H1 (cell line): ENCODE results near the gene NSF. TPM values are rescaled to one million over a fixed set of nuclear protein-coding genes. Genes with fewer than 3 reads are reported as not detected.
A peak's percentile ranks its signal among the peaks of the same experiment; 100 is the strongest.

ENCODE experiments used
- CTCF ChIA-PET: fragments of 300-600 bp; sonication (Branson Sonifier 250); formaldehyde crosslinking; loops from one replicate; lab custom pipeline; 2021; ENCODE audit not compliant: partially characterized antibody; lab: Charles Lee
- POLR2A ChIA-PET: fragments of 300-600 bp; sonication (Branson Sonifier 250); formaldehyde crosslinking; loops from one replicate; lab custom pipeline; 2021; ENCODE audit warnings: inconsistent platforms; ENCODE audit not compliant: partially characterized antibody; lab: Charles Lee
- DNase-seq, 2 experiments: peaks; one replicate each; pipeline versions ENCODE4 v3.0.0 to v3.0.0-alpha.2; 2010 to 2022; ENCODE audit warnings: low spot score in 2 of 2, low read depth in 1 of 2, mixed read lengths in 1 of 2
- FAIRE-seq: peaks from 2 replicates; lab custom pipeline; 2011; peaks lifted over from hg19 to GRCh38; lab: Jason Lieb, UNC
- H2AFZ ChIP-seq: 2 replicates; pipeline ENCODE4 v1.8.1; 2012; ENCODE audit warnings: low read length, inconsistent platforms
- H2AK5ac ChIP-seq: 2 replicates; pipeline ENCODE4 v1.6.1; 2013; ENCODE audit warnings: low read depth, low read length
- H2BK120ac ChIP-seq: replicated peaks from 2 replicates; pipeline ENCODE3; 2013; ENCODE audit warnings: low read depth, low read length, inconsistent platforms
- H2BK12ac ChIP-seq: 2 replicates; pipeline ENCODE4 v1.6.1; 2013; ENCODE audit warnings: low read depth, low read length
- H2BK15ac ChIP-seq: 2 replicates; pipeline ENCODE4 v1.6.1; 2013; ENCODE audit warnings: low read length
- H2BK20ac ChIP-seq: 2 replicates; pipeline ENCODE4 v1.6.1; 2013; ENCODE audit warnings: low read length
- H2BK5ac ChIP-seq: 2 replicates; pipeline ENCODE4 v1.6.1; 2013; ENCODE audit warnings: low read depth, low read length
- H3K14ac ChIP-seq: 2 replicates; pipeline ENCODE4 v1.6.1; 2013; ENCODE audit warnings: inconsistent platforms; ENCODE audit not compliant: insufficient read length
- H3K18ac ChIP-seq: 2 replicates; pipeline ENCODE4 v1.6.1; 2013; ENCODE audit warnings: low read length; ENCODE audit errors: extremely low read depth
- H3K23ac ChIP-seq: 2 replicates; pipeline ENCODE4 v1.6.1; 2013; ENCODE audit warnings: inconsistent platforms; ENCODE audit not compliant: insufficient read length
- H3K23me2 ChIP-seq: 2 replicates; pipeline ENCODE4 v1.6.1; 2013; ENCODE audit warnings: low read depth, low read length
- H3K27ac ChIP-seq: 2 replicates; pipeline ENCODE4 v1.6.1; 2011; ENCODE audit warnings: low read depth, low read length, inconsistent platforms
- H3K27me3 ChIP-seq, 4 experiments: replicated peaks in 1 of 4; 1 replicate in 1 of 4; 2 replicates in 3 of 4; pipeline versions ENCODE4 v1.6.1 to v1.8.1; 2011 to 2013; ENCODE audit warnings: low read length in 3 of 4, mild to moderate bottlenecking in 3 of 4, inconsistent platforms in 2 of 4, mixed read lengths in 2 of 4, moderate library complexity in 1 of 4; ENCODE audit not compliant: control insufficient read depth in 3 of 4, insufficient read depth in 3 of 4; ENCODE audit errors: extremely low read depth in 1 of 4
- H3K36me3 ChIP-seq, 4 experiments: 2 replicates each; pipeline versions ENCODE4 v1.6.1 to v1.8.1; 2011 to 2013; ENCODE audit warnings: mild to moderate bottlenecking in 4 of 4, low read length in 3 of 4, moderate library complexity in 2 of 4, control low read depth in 1 of 4, inconsistent platforms in 1 of 4; ENCODE audit not compliant: insufficient read depth in 4 of 4, control insufficient read depth in 2 of 4
- H3K4ac ChIP-seq: replicated peaks from 2 replicates; pipeline ENCODE3; 2013; ENCODE audit warnings: low read length, low read depth, mixed read lengths, inconsistent platforms; ENCODE audit not compliant: insufficient read length
- H3K4me1 ChIP-seq, 4 experiments: replicated peaks in 1 of 4; 1 replicate in 1 of 4; 2 replicates in 3 of 4; pipeline versions ENCODE4 v1.6.1 to v1.8.1; 2011 to 2013; ENCODE audit warnings: low read length in 3 of 4, inconsistent platforms in 2 of 4, mixed read lengths in 1 of 4; ENCODE audit not compliant: insufficient read depth in 4 of 4, control insufficient read depth in 3 of 4
- H3K4me2 ChIP-seq, 2 experiments: 2 replicates each; pipeline versions ENCODE4 v1.6.1 to v1.8.1; 2011 to 2013; ENCODE audit warnings: low read depth in 2 of 2, low read length in 2 of 2, control low read depth in 1 of 2, inconsistent platforms in 1 of 2, mild to moderate bottlenecking in 1 of 2; ENCODE audit not compliant: insufficient read depth in 1 of 2
- H3K4me3 ChIP-seq, 4 experiments: fragments of 200-600, 300-600 bp in 1 of 4; sonication (generic), shearing (Covaris generic), sonication (Bioruptor Twin) in 1 of 4; 2 replicates each; pipeline versions ENCODE4 v1.5.1 to v1.8.1; 2011 to 2016; ENCODE audit warnings: low read length in 4 of 4, low read depth in 3 of 4, control low read depth in 2 of 4, inconsistent platforms in 2 of 4, mild to moderate bottlenecking in 2 of 4, mixed read lengths in 1 of 4, moderate library complexity in 1 of 4; ENCODE audit not compliant: insufficient read depth in 2 of 4; ENCODE audit errors: extremely low read depth in 1 of 4
- H3K56ac ChIP-seq: replicated peaks from 2 replicates; pipeline ENCODE3; 2013; ENCODE audit warnings: low read depth, mild to moderate bottlenecking, mixed read lengths, low read length, inconsistent platforms; ENCODE audit not compliant: insufficient read length
- H3K79me1 ChIP-seq: 2 replicates; pipeline ENCODE4 v1.6.1; 2013; ENCODE audit warnings: low read depth, low read length, control low read depth
- H3K79me2 ChIP-seq, 2 experiments: 2 replicates each; pipeline versions ENCODE4 v1.6.1 to v1.8.1; 2012 to 2013; ENCODE audit warnings: low read length in 2 of 2, mild to moderate bottlenecking in 2 of 2, inconsistent platforms in 1 of 2; ENCODE audit not compliant: insufficient read depth in 2 of 2, control insufficient read depth in 1 of 2
- H3K9ac ChIP-seq, 4 experiments: replicated peaks in 1 of 4; 1 replicate in 1 of 4; 2 replicates in 3 of 4; pipeline versions ENCODE4 v1.6.1 to v1.8.1; 2011 to 2013; ENCODE audit warnings: low read depth in 3 of 4, low read length in 3 of 4, control low read depth in 2 of 4, mild to moderate bottlenecking in 2 of 4, moderate library complexity in 2 of 4, inconsistent platforms in 1 of 4; ENCODE audit errors: extremely low read depth in 1 of 4
- H3K9me3 ChIP-seq, 2 experiments: 2 replicates each; pipeline versions ENCODE4 v1.6.1 to v1.8.1; 2012 to 2013; ENCODE audit warnings: mild to moderate bottlenecking in 2 of 2, moderate library complexity in 2 of 2, control low read depth in 1 of 2, inconsistent platforms in 1 of 2, low read depth in 1 of 2, low read length in 1 of 2, mixed read lengths in 1 of 2; ENCODE audit not compliant: insufficient read depth in 2 of 2
- H4K20me1 ChIP-seq, 2 experiments: replicated peaks in 1 of 2; 2 replicates each; pipeline versions ENCODE3 to v1.8.1; 2011 to 2013; ENCODE audit warnings: inconsistent platforms in 2 of 2, low read length in 2 of 2, mild to moderate bottlenecking in 1 of 2; ENCODE audit not compliant: insufficient read depth in 2 of 2, control insufficient read depth in 1 of 2
- H4K5ac ChIP-seq: 2 replicates; pipeline ENCODE4 v1.6.1; 2013; ENCODE audit warnings: low read length, low read depth, mixed read lengths, inconsistent platforms; ENCODE audit not compliant: insufficient read length
- H4K8ac ChIP-seq: 2 replicates; pipeline ENCODE4 v1.8.0; 2013; ENCODE audit warnings: mild to moderate bottlenecking, moderate library complexity, low read length, inconsistent platforms; ENCODE audit not compliant: insufficient read depth; ENCODE audit errors: extremely low read depth
- H4K91ac ChIP-seq: replicated peaks from 2 replicates; pipeline ENCODE3; 2013; ENCODE audit warnings: low read length, mixed read lengths, inconsistent platforms; ENCODE audit not compliant: insufficient read length
- CTBP2 ChIP-seq: IDR thresholded peaks from 2 replicates; pipeline ENCODE4 v1.7.0; 2011; ENCODE audit warnings: borderline replicate concordance, mild to moderate bottlenecking, moderate library complexity, mixed read lengths, low read length; ENCODE audit not compliant: insufficient read depth, insufficient read length
- JUN ChIP-seq: IDR thresholded peaks from 2 replicates; pipeline ENCODE4 v1.6.1; 2011; ENCODE audit warnings: low read depth, mild to moderate bottlenecking, improper control_type of control experiment, low read length
- WGBS, 2 experiments: shearing (Covaris generic) in 1 of 2; methylation state at CpG; one replicate each; pipeline versions ENCODE4 v1.1.6 to v1.1.7; 2013 to 2015; ENCODE audit warnings: low lambda C conversion rate in 2 of 2, mixed read lengths in 2 of 2, inconsistent platforms in 1 of 2, low coverage in 1 of 2, missing lambda C conversion rate in 1 of 2; ENCODE audit not compliant: insufficient replicate concordance in 2 of 2, insufficient coverage in 1 of 2, insufficient read length in 1 of 2; ENCODE audit errors: extremely low coverage in 1 of 2, missing lambda C conversion rate in 1 of 2; 5-methylcytosine and 5-hydroxymethylcytosine counted together
- polyA plus RNA-seq, 7 experiments: library from polyadenylated mRNA; depleted of rRNA in 3 of 7; stranded (reverse) in 5 of 7; unstranded in 2 of 7; fragments of >200 nt in 5 of 7; fragments of 200-250 nt in 2 of 7; gene quantifications; 1 replicate in 5 of 7; 2 replicates in 1 of 7; 4 replicates in 1 of 7; pipeline versions ENCODE4 v1.2.1 to v1.2.3, GENCODE V29; 2011 to 2013; ENCODE audit warnings: missing spikeins in 2 of 7, mixed read lengths in 2 of 7
- total RNA-seq: library from RNA; stranded (reverse); fragmentation: NEBNext Ultra II Directional; extraction: Animal tissue kit (Norgen Biotek cat#: 25700); gene quantifications from 2 replicates; pipeline ENCODE4 v1.2.1, GENCODE V29; 2021

NSF gene
- total and polyA plus RNA-seq, 2 of the 8 experiments (the other 6 are each of a cell fraction or from before 2014, with no cell fraction given): 13.0 to 27.7 TPM

GRCh38 chr17:46771561-46772474 lies 181.3 kb downstream of the NSF start:
- Histone ChIP-seq H4K20me1 (peaks cover 7 to 16% of the 10 kb centered on the region in 2 experiments), H2BK12ac (peak overlapping the region; percentile 35; the same call in 1 of the 2 replicates), H3K79me2 (no peaks in the 10 kb centered on the region), H4K5ac (peak overlapping the region; percentile 87), H4K8ac (peak overlapping the region; percentile 98; the same call in 1 of the 2 replicates), H3K9ac (peak overlapping the region in 3 of 4 experiments; percentile 26 to 45 (median 34); a peak in 5 of 7 replicates), H3K14ac (no peak overlapping the region), H3K4me2 (peak overlapping the region; percentile 75 to 94), H2BK15ac (no peak overlapping the region), H3K4me3 (peak overlapping the region; percentile 8 to 61 (median 38)), H3K56ac (no peak overlapping the region), H3K18ac (peak overlapping the region; percentile 67; the same call in 1 of the 2 replicates), H2BK20ac (no peak overlapping the region), H3K4me1 (peaks cover 6 to 32% (median 25%) of the 10 kb centered on the region in 4 experiments), H2BK120ac (no peak overlapping the region), H3K23me2 (peaks cover 10% of the 10 kb centered on the region; the same call in 1 of the 2 replicates), H3K79me1 (no peaks in the 10 kb centered on the region), H4K91ac (peak overlapping the region; percentile 91), H2AK5ac (no peak overlapping the region), H2BK5ac (peak overlapping the region; percentile 87; the same call in 1 of the 2 replicates), H3K23ac (no peak overlapping the region), H3K27ac (peak overlapping the region; percentile 71), H3K9me3 (peaks cover 0 to 2% of the 10 kb centered on the region in 2 experiments; a peak in 1 of 4 replicates), H3K27me3 (peaks cover 53 to 77% (median 71%) of the 10 kb centered on the region in 4 experiments), H3K36me3 (no peaks in the 10 kb centered on the region; a peak in 1 of 8 replicates), H2AFZ (no peak overlapping the region), H3K4ac (peak overlapping the region; percentile 63)
- DNase-seq (peak in 1 of 2 experiments; percentile 86), FAIRE-seq (no peak)
- WGBS, 2 experiments: 2% methylated on average over 38 of the region's 135 CpGs; no CpG with 5 or more reads in 1 of the 2 experiments
- ChIA-PET CTCF (interaction anchor here (0.6 to 1.7 kb wide), 5 partner anchors 11 to 88 kb away, joined by 3 to 5 read pairs (median 3); no protein-coding TSS in a partner anchor), POLR2A (interaction anchor here (0.6 to 1.8 kb wide), 5 partner anchors 8 to 49 kb away, joined by 3 to 7 read pairs (median 3); no protein-coding TSS in a partner anchor)
- TF ChIP-seq CTBP2: peak; percentile 69
- no peak for TF ChIP-seq JUN
